Activated CD8-positive, alpha-beta T cell treated with anti-CD3 and anti-CD28 coated beads for 36 hours (primary cell): ENCODE results near the gene ACAP1. TPM values are rescaled to one million over a fixed set of nuclear protein-coding genes. Genes with fewer than 3 reads are reported as not detected.

Experiments used
- ATAC-seq: fragments of 200-7000 bp; cut with Tn5 transposase; one replicate; pipeline ENCODE4 v1.10.0; 2021; ENCODE audit warnings: mild to moderate bottlenecking, moderate library complexity
- CTCF ChIA-PET: fragments of 350-600 bp; sonication (Branson Sonifier 250); formaldehyde crosslinking; loops from one replicate; lab custom pipeline; 2021; ENCODE audit warnings: antibody characterized with exemption; lab: Charles Lee
- POLR2A ChIA-PET: fragments of 350-600 bp; sonication (Branson Sonifier 250); formaldehyde crosslinking; loops from one replicate; lab custom pipeline; 2021; ENCODE audit warnings: antibody characterized with exemption; lab: Charles Lee
- DNase-seq: peaks from one replicate; pipeline ENCODE4 v3.0.0-alpha.2; 2020
- H3K27ac Mint-ChIP-seq: one replicate; pipeline ENCODE4 v1.8.0; 2021; ENCODE audit warnings: mild to moderate bottlenecking, mixed read lengths
- H3K27me3 Mint-ChIP-seq: one replicate; pipeline ENCODE4 v1.8.0; 2021; ENCODE audit warnings: mixed read lengths
- H3K36me3 Mint-ChIP-seq: one replicate; pipeline ENCODE4 v1.8.0; 2021; ENCODE audit warnings: low read depth, mixed read lengths
- H3K4me1 Mint-ChIP-seq: one replicate; pipeline ENCODE4 v1.8.0; 2021; ENCODE audit warnings: low read depth, mixed read lengths
- H3K4me3 Mint-ChIP-seq: one replicate; pipeline ENCODE4 v1.8.0; 2021; ENCODE audit warnings: mild to moderate bottlenecking, moderate library complexity, mixed read lengths
- H3K9me3 Mint-ChIP-seq: one replicate; pipeline ENCODE4 v1.8.0; 2021; ENCODE audit warnings: mixed read lengths
- CTCF ChIP-seq: fragments of 200-600 bp; IDR thresholded peaks from one replicate; pipeline ENCODE4 v1.8.0; 2022; ENCODE audit warnings: antibody characterized with exemption, mild to moderate bottlenecking
- intact Hi-C: fragments of 100-400 bp; cut with micrococcal nuclease; formaldehyde crosslinking; loops from one replicate; pipeline ENCODE4 v1.10.0; 2022
- total RNA-seq, 2 experiments: library from RNA; stranded (reverse); gene quantifications; one replicate each; pipeline ENCODE4 v1.2.3, GENCODE V29; 2021

Gene ACAP1
- total RNA-seq, 2 experiments from 2014 or later, result 309 to 342 TPM

- peak within 1 kb of the TSS; percentile 66 for H3K4me3 Mint-ChIP-seq
- ChIA-PET POLR2A (no interaction called here), CTCF (no interaction called here)
- intact Hi-C loops, result loop anchor here (2.0 kb wide), 1 partner anchor 14 kb away; the partner anchor contains the start of gene SLC2A4
- peaks cover 23% of the 10 kb centered on the region for H3K27me3 Mint-ChIP-seq
- peak; percentile 90 for ATAC-seq
- H3K4me1 Mint-ChIP-seq, result peaks cover 14% of the 10 kb centered on the region
- DNase-seq, result peak; percentile 82
- no peaks in the 10 kb centered on the region for H3K9me3 Mint-ChIP-seq
- no peak within 1 kb of the TSS for H3K27ac Mint-ChIP-seq
- no peak for TF ChIP-seq CTCF
- no peaks in the 10 kb centered on the region for H3K36me3 Mint-ChIP-seq
These were observed 41.6 kb upstream of the ACAP1 start, which contains the start of gene YBX2 for GRCh38 chr17:7294614-7295153. TSS of gene YBX2 (minus strand) at chr17:7294639. CDS start at chr17:7294500, 139 bp downstream.

GRCh38 chr17:7295230-7296180 lies 40.8 kb upstream of the ACAP1 start:
- H3K9me3 Mint-ChIP-seq, result no peaks in the 10 kb centered on the region
- peak overlapping the region; percentile 66 for H3K4me3 Mint-ChIP-seq
- peaks cover 14% of the 10 kb centered on the region for H3K4me1 Mint-ChIP-seq
- POLR2A ChIA-PET, result interaction anchor here (0.9 to 3.1 kb wide), 5 partner anchors 10 to 18 kb away, joined by 4 to 14 read pairs (median 5); partner anchors contain the start of gene SLC2A4
- no peaks in the 10 kb centered on the region for H3K36me3 Mint-ChIP-seq
- CTCF ChIA-PET, result interaction anchor here (0.7 to 5.9 kb wide), 26 partner anchors 7 to 250 kb away, joined by 3 to 144 read pairs (median 7); partner anchors contain the start of genes ACADVL, ACAP1, DLG4 and GABARAP
- no peak overlapping the region for H3K27ac Mint-ChIP-seq
- peaks cover 23% of the 10 kb centered on the region for H3K27me3 Mint-ChIP-seq
- DNase-seq, result no peak
- TF ChIP-seq CTCF, result peak; percentile 33
- intact Hi-C loops, result loop anchor here (2.0 kb wide), 1 partner anchor 15 kb away; the partner anchor contains the start of gene SLC2A4
- no peak for ATAC-seq

GRCh38 chr17:7296189-7296861 lies 40.0 kb upstream of the ACAP1 start:
- Mint-ChIP-seq H3K4me3 (no peak overlapping the region), H3K27me3 (peaks cover 23% of the 10 kb centered on the region), H3K27ac (no peak overlapping the region), H3K36me3 (no peaks in the 10 kb centered on the region), H3K9me3 (no peaks in the 10 kb centered on the region), H3K4me1 (peaks cover 14% of the 10 kb centered on the region)
- intact Hi-C loops, result no loop called here
- DNase-seq (peak; percentile 70), ATAC-seq (peak; percentile 35)
- ChIA-PET POLR2A (interaction anchor here (0.8 to 3.1 kb wide), 8 partner anchors 9 to 76 kb away, joined by 3 to 14 read pairs (median 4); partner anchors contain the start of gene SLC2A4), CTCF (interaction anchor here (0.7 to 5.9 kb wide), 35 partner anchors 8 to 250 kb away, joined by 3 to 144 read pairs (median 6); partner anchors contain the start of genes ACADVL, ACAP1, DLG4 and GABARAP)
- TF ChIP-seq CTCF, result peak; percentile 99

GRCh38 chr17:7304179-7304578 lies 32.1 kb upstream of the ACAP1 start:
- ATAC-seq (no peak), DNase-seq (no peak)
- no peaks in the 10 kb centered on the region for H3K27me3 Mint-ChIP-seq
- ChIA-PET CTCF (interaction anchor here (1.2 kb wide), 1 partner anchor 23 kb away, joined by 3 read pairs; the partner anchor contains the start of gene SLC2A4), POLR2A (no interaction called here)
- H3K27ac Mint-ChIP-seq, result no peak overlapping the region
- no peak overlapping the region for H3K4me3 Mint-ChIP-seq
- H3K4me1 Mint-ChIP-seq, result peaks cover 11% of the 10 kb centered on the region
- TF ChIP-seq CTCF, result no peak
- H3K9me3 Mint-ChIP-seq, result peaks cover 2% of the 10 kb centered on the region
- intact Hi-C loops, result no loop called here
- H3K36me3 Mint-ChIP-seq, result peaks cover 12% of the 10 kb centered on the region
